VCaP (cell line): ENCODE data around the gene FOXR1.
A peak's percentile ranks its signal among the peaks of the same experiment; 100 is the strongest.

Experiments
- H3K27ac ChIP-seq: fragments of 450-650 bp; 2 replicates; pipeline ENCODE4 v1.5.1; 2017
- TF ChIP-seq, protein P1 (sequence below): fragments of 450-650 bp; conservative IDR thresholded peaks from 2 replicates; pipeline ENCODE4 v1.5.1; 2017; ENCODE audit warnings: mild to moderate bottlenecking, moderate library complexity

The FOXR1 gene

DNA sequence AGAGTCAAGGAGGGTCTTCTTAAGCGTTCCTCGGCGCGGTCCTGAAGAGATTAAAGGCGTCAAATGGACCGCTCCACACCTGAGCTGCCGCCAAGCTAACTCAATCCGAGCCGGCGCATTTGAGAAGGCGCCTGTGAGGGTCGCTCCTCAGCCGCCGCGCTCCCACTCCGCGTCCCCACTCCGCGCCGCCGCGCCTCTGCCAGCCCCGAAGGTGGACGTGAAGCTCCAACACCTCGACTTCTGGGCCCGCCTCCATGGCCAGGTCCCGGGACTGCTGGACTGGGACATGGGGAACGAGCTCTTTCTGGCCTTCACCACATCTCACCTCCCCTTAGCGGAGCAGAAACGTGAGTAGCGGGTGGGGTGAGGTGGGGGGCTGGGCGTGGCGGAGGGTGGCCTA lies at the start of gene FOXR1:
Gene FOXR1 (plus strand): TSS at position 116 of the 400 bp plus-strand sequence. CDS start 171 bp downstream, at position 287.
- TF ChIP-seq, protein P1, sequence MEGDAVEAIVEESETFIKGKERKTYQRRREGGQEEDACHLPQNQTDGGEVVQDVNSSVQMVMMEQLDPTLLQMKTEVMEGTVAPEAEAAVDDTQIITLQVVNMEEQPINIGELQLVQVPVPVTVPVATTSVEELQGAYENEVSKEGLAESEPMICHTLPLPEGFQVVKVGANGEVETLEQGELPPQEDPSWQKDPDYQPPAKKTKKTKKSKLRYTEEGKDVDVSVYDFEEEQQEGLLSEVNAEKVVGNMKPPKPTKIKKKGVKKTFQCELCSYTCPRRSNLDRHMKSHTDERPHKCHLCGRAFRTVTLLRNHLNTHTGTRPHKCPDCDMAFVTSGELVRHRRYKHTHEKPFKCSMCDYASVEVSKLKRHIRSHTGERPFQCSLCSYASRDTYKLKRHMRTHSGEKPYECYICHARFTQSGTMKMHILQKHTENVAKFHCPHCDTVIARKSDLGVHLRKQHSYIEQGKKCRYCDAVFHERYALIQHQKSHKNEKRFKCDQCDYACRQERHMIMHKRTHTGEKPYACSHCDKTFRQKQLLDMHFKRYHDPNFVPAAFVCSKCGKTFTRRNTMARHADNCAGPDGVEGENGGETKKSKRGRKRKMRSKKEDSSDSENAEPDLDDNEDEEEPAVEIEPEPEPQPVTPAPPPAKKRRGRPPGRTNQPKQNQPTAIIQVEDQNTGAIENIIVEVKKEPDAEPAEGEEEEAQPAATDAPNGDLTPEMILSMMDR: no peak
- no peak within 1 kb of the TSS for H3K27ac ChIP-seq

DNA sequence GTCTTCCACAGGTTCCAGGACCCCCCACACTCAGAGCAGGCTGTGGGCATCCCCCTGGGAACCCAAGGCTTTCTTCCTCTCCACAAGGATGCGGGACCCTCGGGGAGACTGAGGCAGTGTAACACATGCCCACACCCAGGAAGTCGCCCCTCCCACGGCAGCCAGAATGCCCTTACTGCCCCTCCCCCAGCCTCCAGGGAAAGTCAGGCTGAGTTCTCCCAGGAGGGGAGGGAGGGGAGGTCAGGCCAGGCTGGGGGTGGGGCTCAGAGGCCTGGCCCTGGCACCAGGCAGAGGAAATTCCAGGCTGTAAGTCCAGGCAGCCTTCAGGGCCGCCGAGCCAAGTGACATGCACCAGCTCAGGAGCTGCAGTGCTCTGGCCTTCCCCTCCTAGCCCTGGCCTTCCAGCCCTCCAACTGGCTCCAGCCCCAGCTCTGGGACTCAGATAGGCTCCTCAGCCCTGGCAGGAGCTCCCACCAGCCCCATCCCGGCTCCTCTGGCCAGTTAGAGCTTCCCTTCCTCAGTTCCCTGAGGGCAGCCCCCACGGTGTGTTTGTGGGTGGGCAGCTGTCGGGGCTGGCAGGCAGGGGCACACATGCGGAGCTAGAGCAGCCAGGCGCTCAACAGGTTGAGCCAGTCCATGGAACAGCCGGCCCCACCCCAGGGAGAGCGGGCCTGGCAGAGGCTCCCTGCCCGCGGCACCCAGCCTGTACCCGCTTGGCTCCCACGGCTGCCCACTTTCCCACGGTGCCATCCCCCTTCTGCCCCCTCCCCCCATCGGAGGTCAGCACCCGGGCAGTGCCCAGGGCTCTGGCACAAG lies 49.4 kb upstream of the FOXR1 start:
- peak overlapping the region; percentile 97 for H3K27ac ChIP-seq
- TF ChIP-seq, protein P1: no peak

- H3K27ac ChIP-seq: peak overlapping the region; percentile 97
- TF ChIP-seq, protein P1: no peak
Observed at GRCh38 chr11:118922745-118923627, 48.6 kb upstream of the FOXR1 start.

- TF ChIP-seq, protein P1: no peak
Observed at GRCh38 chr11:118923721-118924587, 47.6 kb upstream of the FOXR1 start.

GRCh38 chr11:118924591-118925585 lies 46.7 kb upstream of the FOXR1 start:
- peak overlapping the region; percentile 97 for H3K27ac ChIP-seq
- TF ChIP-seq, protein P1: no peak

More at GRCh38 chr11:118923721-118924587, 47.6 kb upstream of the FOXR1 start:
- H3K27ac ChIP-seq: peak overlapping the region; percentile 97

- TF ChIP-seq, protein P1: 0 out of 2 replicates have a peak, but pooled peaks have one; percentile 64
- H3K27ac ChIP-seq: peak overlapping the region; percentile 97
Observed at GRCh38 chr11:118927554-118928100, 43.9 kb upstream of the FOXR1 start.
